Subcutaneous adipose tissue (tissue), 4 donors: ENCODE results near the gene WWOX. TPM values are rescaled to one million over a fixed set of nuclear protein-coding genes. Genes with fewer than 3 reads are reported as not detected.

Source experiments
- CTCF ChIP-seq: fragments of 450-650 bp; IDR thresholded peaks from one replicate; pipeline ENCODE4 v1.5.1; 2016; ENCODE audit warnings: low read depth, mild to moderate bottlenecking, control low read depth, antibody characterized with exemption, moderate library complexity
- total RNA-seq, 4 donors: library from RNA; depleted of rRNA; stranded (reverse); fragments of >200 nt; gene quantifications; one replicate each; pipeline ENCODE4 v1.1.0, GENCODE V29; 2016

Gene WWOX
- total RNA-seq, 4 donors from 2014 or later, result 31.4 to 67.8 (median 46.0) TPM

GRCh38 chr16:79018650-79019429, 919.4 kb downstream of the WWOX start:
- TF ChIP-seq CTCF, result no peak

GRCh38 chr16:79019431-79019830, 920.0 kb downstream of the WWOX start:
- TF ChIP-seq CTCF, result no peak

- no peak for TF ChIP-seq CTCF
Observed at GRCh38 chr16:79021991-79022630, 922.7 kb downstream of the WWOX start.

- TF ChIP-seq CTCF, result no peak
Observed at GRCh38 chr16:79026117-79026516, 926.7 kb downstream of the WWOX start.

GRCh38 chr16:79036541-79036940, 937.1 kb downstream of the WWOX start:
- no peak for TF ChIP-seq CTCF

GRCh38 chr16:79037521-79038373, 938.3 kb downstream of the WWOX start:
- no peak for TF ChIP-seq CTCF

- TF ChIP-seq CTCF, result no peak
Observed at GRCh38 chr16:79041206-79041605, 941.8 kb downstream of the WWOX start.
